ENCODE measurements around the gene U2AF1L4.

U2AF1L4 gene

GRCh38 chr19:35756377-35757230 lies 11.4 kb upstream of the U2AF1L4 start, which contains the start of gene HSPB6:
TSS of gene HSPB6 (minus strand) at chr19:35757029. CDS start at chr19:35757008, 21 bp downstream.
- no peak for DNase-seq

- no peak for DNase-seq
These were observed 10.5 kb upstream of the U2AF1L4 start for GRCh38 chr19:35755550-35756376.

- no peak for DNase-seq
These were observed 9.9 kb upstream of the U2AF1L4 start for GRCh38 chr19:35755131-35755549.

GRCh38 chr19:35754370-35755130 lies 9.3 kb upstream of the U2AF1L4 start:
- no peak for DNase-seq

- no peak for DNase-seq
These were observed 8.6 kb upstream of the U2AF1L4 start for GRCh38 chr19:35753634-35754369.

GRCh38 chr19:35752746-35753350 lies 7.6 kb upstream of the U2AF1L4 start:
- DNase-seq = no peak

GRCh38 chr19:35751839-35752745 lies 6.9 kb upstream of the U2AF1L4 start:
- DNase-seq = no peak

GRCh38 chr19:35750167-35750566 lies 4.9 kb upstream of the U2AF1L4 start:
- DNase-seq = no peak

GRCh38 chr19:35748106-35749020 lies 3.1 kb upstream of the U2AF1L4 start, which contains the start of gene LIN37:
TSS of gene LIN37 (plus strand) at chr19:35748576. CDS start at chr19:35748725, 149 bp downstream.
- DNase-seq = peak; percentile 98

- DNase-seq = no peak
These were observed 1.3 kb upstream of the U2AF1L4 start for GRCh38 chr19:35746531-35746930.

GRCh38 chr19:35746087-35746462 lies 857 bp upstream of the U2AF1L4 start:
- DNase-seq = no peak

GRCh38 chr19:35744430-35745327 lies 539 bp downstream of the U2AF1L4 start:
- DNase-seq = peak; percentile 97

GRCh38 chr19:35743640-35744429 lies 1.4 kb downstream of the U2AF1L4 start:
- no peak for DNase-seq

GRCh38 chr19:35742121-35742724 lies 3.0 kb downstream of the U2AF1L4 start, which contains the start of gene IGFLR1:
TSS of gene IGFLR1 (minus strand) at chr19:35742452. CDS start at chr19:35741180, 1,272 bp downstream.
- DNase-seq = no peak

GRCh38 chr19:35741203-35741515 lies 4.1 kb downstream of the U2AF1L4 start:
- no peak for DNase-seq

- peak; percentile 98 for DNase-seq
These were observed 4.6 kb downstream of the U2AF1L4 start for GRCh38 chr19:35740423-35741202.

- no peak for DNase-seq
These were observed 5.2 kb downstream of the U2AF1L4 start for GRCh38 chr19:35740108-35740422.

Measured in COR-L47 (cell line).